Measurements from ENCODE around the gene ATP5PF.
"Not testable (repeated sequence)": the region's sequence is repeated elsewhere in the genome, so short reads cannot be mapped to it uniquely, and the experiment has no call there.

The ATP5PF gene

DNA sequence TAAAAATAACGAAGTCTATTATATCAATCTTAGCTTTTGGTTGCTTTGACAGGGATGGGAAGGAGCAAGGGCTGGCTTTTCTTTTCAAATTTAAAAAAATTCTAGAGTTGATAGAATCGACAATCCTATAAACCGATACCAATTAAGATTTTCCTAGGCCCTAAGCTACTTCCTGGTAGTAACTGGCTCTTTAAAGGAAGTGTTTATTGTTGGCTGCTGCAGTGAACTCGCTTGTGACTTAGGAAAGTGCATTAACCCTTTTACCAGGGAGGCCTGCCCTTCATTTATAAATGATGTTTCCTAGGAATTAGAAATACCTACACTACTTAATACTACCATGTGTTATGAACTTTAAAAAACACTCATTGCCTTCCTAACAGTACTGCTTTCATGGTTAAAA, 33.2 kb downstream of the ATP5PF start:
- Mint-ChIP-seq H3K27ac (no peak overlapping the region), H3K4me3 (no peak overlapping the region), H3K27me3 (no peaks in the 10 kb centered on the region), H3K36me3 (peaks cover 0 to 1% of the 10 kb centered on the region in 2 donors), H3K9me3 (no peaks in the 10 kb centered on the region), H3K4me1 (no peaks in the 10 kb centered on the region)
- ATAC-seq (replicated peaks) (no peak), DNase-seq (no peak)

DNA sequence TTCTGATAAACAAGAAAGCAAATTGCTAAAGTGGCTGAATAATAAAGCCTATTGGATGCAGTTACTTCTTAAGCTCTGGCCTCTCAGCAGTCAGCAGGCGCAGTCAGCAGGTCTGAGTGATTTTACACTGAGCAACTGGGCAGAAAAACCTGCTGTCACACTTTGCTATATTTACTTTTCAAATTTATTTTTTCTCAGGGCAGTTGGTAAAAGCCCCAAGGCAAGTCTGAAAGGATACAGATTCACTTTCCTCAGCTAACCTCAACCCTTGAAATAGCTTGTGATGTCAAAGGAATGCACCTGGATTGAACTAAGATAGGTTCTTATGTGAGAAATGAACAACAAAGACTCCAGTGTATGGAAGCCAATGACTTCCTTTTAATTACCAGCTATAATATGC, 34.0 kb downstream of the ATP5PF start:
- Mint-ChIP-seq H3K9me3 (no peaks in the 10 kb centered on the region), H3K27me3 (no peaks in the 10 kb centered on the region), H3K36me3 (peaks cover 0 to 1% of the 10 kb centered on the region in 2 donors), H3K4me1 (no peaks in the 10 kb centered on the region), H3K4me3 (no peak overlapping the region), H3K27ac (no peak overlapping the region)
- ATAC-seq (replicated peaks): no peak
- no peak for DNase-seq

DNA sequence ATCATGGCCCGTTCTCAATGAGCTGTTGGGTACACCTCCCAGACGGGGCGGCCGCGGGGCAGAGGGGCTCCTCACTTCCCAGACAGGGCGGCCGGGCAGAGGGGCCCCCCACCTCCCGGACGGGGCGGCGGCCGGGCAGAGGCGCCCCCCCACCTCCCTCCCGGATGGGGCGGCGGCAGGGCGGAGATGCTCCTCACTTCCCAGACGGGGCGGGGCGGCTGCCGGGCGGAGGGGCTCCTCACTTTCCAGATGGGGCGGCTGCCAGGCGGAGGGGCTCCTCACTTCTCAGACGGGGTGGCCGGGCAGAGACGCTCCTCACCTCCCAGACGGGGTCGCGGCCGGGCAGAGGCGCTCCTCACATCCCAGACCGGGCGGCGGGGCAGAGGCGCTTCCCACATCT, 39.2 kb downstream of the ATP5PF start:
- not testable (repeated sequence) for H3K4me1 Mint-ChIP-seq; H3K9me3 Mint-ChIP-seq; H3K36me3 Mint-ChIP-seq; H3K27ac Mint-ChIP-seq; DNase-seq; H3K4me3 Mint-ChIP-seq; ATAC-seq (replicated peaks); H3K27me3 Mint-ChIP-seq

DNA sequence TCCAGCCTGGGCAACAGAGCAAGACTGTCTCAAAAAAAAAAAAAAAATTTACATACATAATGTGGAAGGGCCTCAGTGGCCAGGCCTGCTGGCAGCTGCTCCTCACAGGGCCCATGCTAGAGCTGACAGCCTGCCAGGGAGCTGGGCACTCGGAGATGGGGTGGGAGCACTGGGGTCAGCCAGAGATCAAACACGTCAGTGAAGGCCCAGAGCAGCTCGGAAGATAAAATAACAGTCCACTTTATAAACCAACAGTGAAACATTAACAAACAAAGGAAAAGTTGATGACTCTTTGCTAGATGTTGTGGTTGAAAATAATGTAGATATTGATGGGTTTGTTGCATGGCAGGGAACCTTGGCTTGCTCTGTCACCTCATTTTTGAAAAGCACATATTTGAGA, 42.7 kb downstream of the ATP5PF start:
- Mint-ChIP-seq H3K9me3 (no peaks in the 10 kb centered on the region), H3K27ac (no peak overlapping the region), H3K27me3 (no peaks in the 10 kb centered on the region), H3K4me3 (no peak overlapping the region), H3K36me3 (no peaks in the 10 kb centered on the region), H3K4me1 (no peaks in the 10 kb centered on the region)
- ATAC-seq (replicated peaks): no peak
- no peak for DNase-seq

DNA sequence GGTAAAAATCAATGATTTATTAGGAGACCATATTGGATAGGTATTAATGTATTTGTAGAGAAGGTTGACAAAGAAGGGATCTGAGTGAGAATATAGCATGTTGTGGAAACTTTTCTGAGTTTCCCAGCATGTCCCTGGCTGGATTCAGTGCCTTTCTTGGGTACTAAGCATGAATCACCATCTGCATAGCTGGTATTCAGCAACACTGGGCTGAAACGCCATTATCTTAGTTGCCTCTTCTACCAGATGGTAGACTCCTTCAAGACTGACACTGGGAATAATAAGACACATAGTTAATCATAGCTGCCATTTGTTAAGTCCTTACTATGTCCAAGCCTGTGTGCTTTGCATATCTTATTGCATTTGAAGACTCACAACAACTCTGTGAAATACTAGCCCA, 45.5 kb downstream of the ATP5PF start:
- Mint-ChIP-seq H3K36me3 (no peaks in the 10 kb centered on the region), H3K4me3 (no peak overlapping the region), H3K4me1 (no peaks in the 10 kb centered on the region), H3K9me3 (no peaks in the 10 kb centered on the region), H3K27ac (no peak overlapping the region), H3K27me3 (no peaks in the 10 kb centered on the region)
- ATAC-seq (replicated peaks) (no peak), DNase-seq (no peak)

DNA sequence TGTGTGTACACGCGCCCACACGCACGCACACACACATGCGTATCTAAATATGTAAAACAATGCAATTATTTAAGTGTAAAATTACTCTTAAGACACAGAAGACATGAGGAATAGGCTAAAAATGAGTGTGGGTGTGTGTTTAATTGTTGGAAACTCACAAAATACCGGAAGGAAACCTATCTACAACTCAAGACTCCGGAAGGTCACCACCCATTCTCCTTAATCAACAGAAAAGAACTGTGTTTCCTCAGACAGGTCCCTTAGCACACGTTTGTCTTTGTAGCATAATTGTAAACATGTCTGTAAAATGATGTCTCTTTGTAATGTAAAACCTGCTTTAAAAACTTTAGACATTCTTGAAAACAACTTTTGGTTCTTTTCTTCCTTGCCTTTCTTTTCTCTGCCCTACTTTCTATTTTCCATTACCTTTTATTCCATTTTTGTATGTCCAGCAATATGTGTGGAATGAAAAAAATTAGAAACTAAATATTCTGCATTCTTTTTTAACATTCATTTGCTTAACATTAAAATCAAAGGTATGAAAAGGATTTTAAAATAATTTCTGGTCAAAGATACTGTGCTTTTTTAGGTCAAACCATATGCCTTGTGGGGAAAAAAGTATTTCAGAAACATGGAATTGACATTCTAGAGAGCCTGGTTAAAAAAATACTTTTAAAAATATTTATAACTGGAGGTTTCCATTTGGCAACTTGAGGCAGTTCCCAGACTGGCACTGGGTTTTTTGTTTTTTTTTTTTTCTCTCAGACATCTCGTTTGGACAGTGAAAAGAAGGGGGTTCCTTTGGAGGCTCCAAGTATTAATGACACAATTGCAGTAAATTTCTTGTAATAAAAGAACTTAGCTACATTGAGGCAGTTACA, 46.2 kb downstream of the ATP5PF start:
- ATAC-seq (replicated peaks) (no peak), DNase-seq (no peak)
- H3K27me3 Mint-ChIP-seq: no peaks in the 10 kb centered on the region
- no peaks in the 10 kb centered on the region for H3K9me3 Mint-ChIP-seq
- no peak overlapping the region for H3K4me3 Mint-ChIP-seq
- H3K36me3 Mint-ChIP-seq: no peaks in the 10 kb centered on the region
- no peak overlapping the region for H3K27ac Mint-ChIP-seq
- H3K4me1 Mint-ChIP-seq: no peaks in the 10 kb centered on the region

DNA sequence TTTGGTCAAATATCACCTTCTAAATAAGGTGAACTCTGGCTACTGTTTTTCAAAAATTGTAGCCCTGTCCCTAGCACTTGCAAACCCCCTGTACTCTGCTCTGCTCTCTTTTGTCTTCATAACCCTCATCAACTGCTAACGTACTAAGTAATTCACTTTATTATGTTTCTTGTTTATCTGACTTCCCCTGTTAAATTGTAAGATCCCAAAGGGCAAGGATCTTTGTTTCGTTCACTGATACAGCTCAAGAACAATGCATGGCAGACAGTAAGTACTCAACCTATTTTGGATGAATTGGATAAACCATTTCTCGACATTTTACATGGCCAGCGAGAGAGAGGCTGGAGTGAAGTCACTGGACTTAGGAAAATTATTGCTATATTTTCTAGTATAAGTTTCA, 46.9 kb downstream of the ATP5PF start:
- Mint-ChIP-seq H3K4me3 (no peak overlapping the region), H3K27me3 (no peaks in the 10 kb centered on the region), H3K9me3 (no peaks in the 10 kb centered on the region), H3K36me3 (no peaks in the 10 kb centered on the region), H3K4me1 (no peaks in the 10 kb centered on the region), H3K27ac (no peak overlapping the region)
- DNase-seq (no peak), ATAC-seq (replicated peaks) (no peak)

DNA sequence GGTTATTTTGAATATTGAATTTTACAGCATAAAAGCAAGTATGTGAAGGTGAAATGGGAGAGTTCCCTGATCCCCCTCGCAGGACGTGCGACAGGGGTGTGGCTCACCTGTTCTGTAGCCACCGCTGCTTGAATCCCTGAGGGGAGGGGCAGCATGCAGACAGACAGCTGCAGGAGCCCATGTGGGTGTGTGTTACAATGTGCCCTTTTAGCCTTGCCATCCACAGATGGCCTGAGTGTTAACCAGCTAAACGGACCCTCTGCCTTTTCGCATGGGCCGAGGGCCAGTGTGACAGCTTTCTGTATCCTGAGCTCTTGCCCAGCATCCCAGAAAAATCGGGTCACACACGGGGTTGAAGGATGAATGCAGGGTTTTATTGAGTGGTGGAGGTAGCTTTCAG, 52.3 kb downstream of the ATP5PF start:
- Mint-ChIP-seq H3K4me1 (no peaks in the 10 kb centered on the region), H3K27ac (no peak overlapping the region), H3K4me3 (no peak overlapping the region), H3K36me3 (peaks cover 5 to 7% of the 10 kb centered on the region in 2 donors), H3K9me3 (peaks cover 7 to 8% of the 10 kb centered on the region in 2 donors), H3K27me3 (no peaks in the 10 kb centered on the region)
- DNase-seq (no peak), ATAC-seq (replicated peaks) (no peak)

DNA sequence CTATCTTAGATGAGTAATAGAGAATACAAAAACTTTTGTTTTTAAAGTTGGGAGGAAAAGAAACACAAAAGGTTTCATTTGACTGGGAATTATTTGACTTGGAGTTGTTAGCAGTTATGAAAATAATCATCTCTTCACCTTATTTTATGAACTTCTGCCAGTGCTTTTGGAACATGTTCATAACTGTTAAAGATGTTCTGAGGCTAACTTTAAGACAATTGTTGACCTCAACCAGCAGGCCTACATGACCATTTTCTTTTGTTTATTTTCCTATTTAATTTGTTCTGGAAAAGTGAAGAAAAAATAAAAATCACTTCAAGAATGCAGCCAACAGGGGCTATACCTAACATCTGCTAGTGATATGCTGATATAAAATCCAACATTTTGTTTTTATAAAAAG, 58.3 kb downstream of the ATP5PF start:
- H3K27ac Mint-ChIP-seq: no peak overlapping the region
- H3K4me1 Mint-ChIP-seq: no peaks in the 10 kb centered on the region
- H3K36me3 Mint-ChIP-seq: peaks cover 11 to 16% of the 10 kb centered on the region in 2 donors
- H3K27me3 Mint-ChIP-seq: no peaks in the 10 kb centered on the region
- H3K9me3 Mint-ChIP-seq: peaks cover 13 to 14% of the 10 kb centered on the region in 2 donors
- H3K4me3 Mint-ChIP-seq: no peak overlapping the region
- ATAC-seq (replicated peaks) (no peak), DNase-seq (no peak)
